Dedifferentiated amniotic fluid mesenchymal stem cell (primary cell): ENCODE measurements around the gene FASTKD3.

Experiments used
- DNase-seq: peaks from one replicate; pipeline ENCODE4 v3.0.0-alpha.2; 2016; ENCODE audit errors: extremely low spot score

The FASTKD3 gene

DNA sequence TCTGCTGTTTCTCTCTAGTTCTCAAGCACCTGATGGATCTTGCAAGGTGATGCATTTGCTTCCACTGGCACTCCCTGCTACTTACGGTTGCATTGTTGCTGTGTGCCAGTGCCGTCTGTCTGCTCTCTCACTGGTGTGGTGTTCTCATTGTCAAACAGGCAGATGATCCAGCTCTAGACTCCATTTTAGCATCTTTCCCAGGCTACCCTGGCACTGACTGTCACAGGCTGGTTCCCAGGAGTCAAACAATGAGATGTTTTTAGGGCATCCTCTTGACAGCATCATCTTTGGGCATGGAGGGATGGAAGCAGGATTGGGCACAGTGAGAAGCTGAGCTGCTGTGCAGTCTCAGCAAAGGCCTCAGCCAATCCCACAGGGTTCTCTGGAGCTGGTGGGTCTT is 13.0 kb upstream of the FASTKD3 start:
- DNase-seq, result no peak

DNA sequence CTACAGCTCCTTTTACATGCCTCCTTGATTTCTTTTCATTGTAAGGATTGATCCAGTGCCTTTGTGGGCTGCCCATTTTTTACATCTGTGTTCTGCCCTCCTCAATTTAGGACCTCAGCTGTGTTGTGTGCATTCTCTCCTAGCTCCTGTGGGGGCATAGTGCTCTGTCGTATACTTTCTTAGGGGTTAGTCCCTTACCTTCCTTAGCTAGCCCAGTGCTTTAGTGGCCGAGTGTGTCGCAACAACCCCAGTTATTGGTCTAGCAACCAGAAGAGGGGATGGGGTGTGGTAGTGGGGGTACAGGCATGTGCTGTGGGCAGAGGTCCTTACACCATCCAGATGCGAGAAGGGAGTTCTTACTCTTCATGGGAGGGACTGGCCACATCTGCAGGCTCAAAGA is 12.3 kb upstream of the FASTKD3 start:
- DNase-seq, result no peak

DNA sequence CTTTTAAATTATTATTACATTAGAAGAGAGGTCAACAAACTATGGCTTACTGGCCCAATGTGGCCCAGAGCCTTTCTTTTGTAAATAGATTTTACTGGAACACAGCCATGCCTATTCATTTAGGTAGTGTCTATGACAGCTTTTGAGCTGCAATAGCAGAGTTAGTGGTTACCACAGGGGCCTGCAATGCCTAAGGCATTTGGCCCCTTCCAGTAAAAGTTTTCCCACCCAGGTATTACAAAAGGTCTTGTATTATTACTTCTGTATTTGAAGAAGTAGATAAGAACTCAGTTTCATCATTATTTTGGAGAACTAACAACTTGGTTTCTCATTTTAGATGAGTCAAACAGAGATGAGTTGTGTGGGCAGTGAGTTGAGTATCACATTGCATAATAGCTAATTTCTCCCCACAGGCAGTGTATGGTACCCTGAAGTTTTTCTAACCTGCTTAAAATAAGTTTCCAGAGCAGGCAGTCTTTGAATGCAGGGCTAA is 9.6 kb upstream of the FASTKD3 start:
- no peak for DNase-seq

DNA sequence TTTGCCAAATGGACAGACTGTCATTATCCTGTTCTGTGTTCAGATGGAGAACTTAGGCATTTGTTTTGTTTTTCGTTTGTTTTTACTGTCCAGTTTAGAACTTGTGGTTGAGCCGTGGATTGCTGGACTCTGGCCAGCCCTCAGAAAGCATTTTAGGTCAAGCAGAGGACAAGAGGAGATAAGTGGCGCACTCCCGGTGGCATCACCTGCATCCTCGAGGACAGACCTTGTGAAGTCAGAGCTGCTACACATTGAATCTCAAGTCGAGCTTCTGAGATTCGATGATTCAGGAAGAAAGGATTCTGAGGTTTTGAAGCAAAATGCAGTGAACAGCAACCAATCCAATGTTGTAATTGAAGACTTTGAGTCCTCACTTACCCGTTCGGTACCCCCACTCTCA is 9.0 kb upstream of the FASTKD3 start:
- DNase-seq, result no peak

DNA sequence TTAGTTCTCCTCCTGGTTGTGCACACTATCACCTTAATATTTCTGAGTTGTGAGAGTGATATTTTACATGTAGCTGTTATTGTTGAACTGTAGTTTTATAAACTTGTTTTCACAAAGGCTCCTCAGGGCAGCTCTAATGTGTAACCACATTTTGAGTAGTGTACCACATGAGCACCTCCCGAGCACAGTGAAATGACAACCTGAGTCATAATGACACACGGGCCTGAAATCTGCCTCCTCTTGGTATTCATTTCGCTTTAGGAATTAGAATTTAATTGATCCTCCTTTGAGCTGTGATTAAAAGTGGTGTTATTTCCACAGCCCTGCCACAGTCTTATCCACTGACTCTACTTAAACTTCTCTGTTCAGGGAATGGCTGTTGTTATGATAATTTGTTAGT is 8.0 kb upstream of the FASTKD3 start:
- no peak for DNase-seq

DNA sequence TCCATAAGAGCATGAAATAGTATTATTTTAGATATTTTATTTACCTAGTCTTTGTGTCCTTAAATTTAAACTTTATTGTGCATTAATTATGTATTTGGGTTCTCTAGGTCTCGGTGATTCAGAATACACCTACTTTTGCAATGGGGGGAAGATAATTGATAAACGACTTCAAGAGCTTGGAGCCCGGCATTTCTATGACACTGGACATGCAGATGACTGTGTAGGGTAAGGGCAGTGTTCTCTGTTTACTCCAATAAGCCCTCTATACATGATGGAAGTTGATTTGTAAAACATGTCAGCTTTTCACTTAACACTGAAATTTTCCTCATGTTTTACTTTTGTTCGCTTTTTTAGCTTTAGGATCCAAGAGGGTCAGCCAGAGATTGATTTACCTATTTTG is 6.3 kb upstream of the FASTKD3 start:
- no peak for DNase-seq

DNA sequence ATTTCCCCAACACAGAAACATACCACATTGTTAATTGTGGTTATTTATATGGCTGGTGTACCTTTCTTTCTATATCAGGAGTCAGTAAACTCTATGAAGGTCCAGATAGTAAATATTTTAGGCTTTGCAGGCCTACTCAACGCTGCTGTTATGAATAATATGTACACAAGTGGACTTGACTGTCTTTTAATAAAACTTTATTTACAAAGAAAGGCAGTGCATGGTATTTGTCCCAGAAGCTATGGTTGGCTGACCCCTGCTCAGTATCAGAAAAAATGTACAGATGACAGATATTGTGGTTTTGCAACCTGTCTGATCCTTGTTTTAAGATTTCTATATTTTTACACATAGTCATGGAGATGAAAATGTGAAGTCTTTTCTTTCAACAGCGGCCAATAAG is 5.8 kb upstream of the FASTKD3 start:
- DNase-seq, result no peak

DNA sequence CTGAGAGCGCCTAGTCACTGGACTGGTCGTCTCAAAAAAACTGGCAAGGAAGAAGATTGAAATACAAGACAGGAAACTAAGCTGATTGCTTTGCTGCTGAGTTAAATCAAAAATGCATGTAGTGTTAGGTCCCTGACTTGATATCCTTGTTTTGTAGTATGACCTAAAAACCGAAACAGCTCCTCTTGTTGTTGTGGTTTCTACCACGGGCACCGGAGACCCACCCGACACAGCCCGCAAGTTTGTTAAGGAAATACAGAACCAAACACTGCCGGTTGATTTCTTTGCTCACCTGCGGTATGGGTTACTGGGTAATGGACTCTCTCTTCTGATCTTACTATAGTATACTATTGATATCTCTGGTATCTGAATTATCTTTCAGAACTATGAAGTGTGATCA is 4.4 kb upstream of the FASTKD3 start:
- no peak for DNase-seq

DNA sequence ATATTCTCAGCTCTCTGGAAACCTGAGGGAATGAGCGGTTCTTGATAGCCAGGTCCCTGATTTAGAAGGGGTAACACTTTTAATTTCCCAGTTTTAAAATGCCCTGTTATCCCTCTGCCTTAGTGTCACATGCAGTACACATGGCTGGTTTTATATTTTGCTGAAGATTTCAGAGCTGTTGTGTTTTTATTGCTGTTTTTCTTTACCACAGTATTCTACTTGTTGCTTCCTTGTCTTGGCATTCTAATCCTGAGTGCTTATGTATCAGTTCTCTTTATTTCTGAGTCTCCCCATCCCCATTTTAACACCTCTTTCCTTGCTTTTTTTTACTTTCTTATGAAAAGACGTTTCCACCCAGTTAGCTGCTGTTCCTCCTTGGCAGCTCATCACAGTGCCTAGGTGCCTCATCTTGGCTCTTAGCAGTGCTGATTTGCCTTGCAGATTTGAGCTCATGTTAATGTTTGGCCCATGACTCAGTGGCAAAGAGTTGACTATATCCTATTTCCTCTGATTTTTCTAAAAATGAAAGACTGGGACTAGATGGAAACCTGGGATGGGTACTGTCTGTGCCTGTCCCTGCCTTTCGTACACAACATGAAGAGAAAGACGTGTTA is 3.8 kb upstream of the FASTKD3 start:
- no peak for DNase-seq

DNA sequence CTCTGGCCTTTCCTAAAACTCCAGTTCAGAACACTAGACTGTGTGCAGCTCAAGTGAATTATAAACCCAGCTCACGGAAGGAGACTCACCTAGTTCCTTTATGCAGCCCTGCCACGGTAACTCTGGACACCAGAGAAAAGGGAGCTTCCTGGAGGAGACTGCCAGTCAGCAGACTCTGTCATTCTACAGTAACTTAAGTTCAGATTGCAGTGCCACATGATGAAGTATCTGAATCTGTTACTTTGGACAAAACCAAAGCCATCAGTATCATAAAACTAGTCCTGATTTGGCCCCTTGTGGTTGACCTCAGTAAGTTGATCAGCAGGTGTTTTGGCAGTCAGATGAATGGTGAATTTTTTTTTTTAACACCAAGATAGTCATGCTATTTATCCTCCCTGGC is 2.8 kb upstream of the FASTKD3 start:
- DNase-seq, result no peak

DNA sequence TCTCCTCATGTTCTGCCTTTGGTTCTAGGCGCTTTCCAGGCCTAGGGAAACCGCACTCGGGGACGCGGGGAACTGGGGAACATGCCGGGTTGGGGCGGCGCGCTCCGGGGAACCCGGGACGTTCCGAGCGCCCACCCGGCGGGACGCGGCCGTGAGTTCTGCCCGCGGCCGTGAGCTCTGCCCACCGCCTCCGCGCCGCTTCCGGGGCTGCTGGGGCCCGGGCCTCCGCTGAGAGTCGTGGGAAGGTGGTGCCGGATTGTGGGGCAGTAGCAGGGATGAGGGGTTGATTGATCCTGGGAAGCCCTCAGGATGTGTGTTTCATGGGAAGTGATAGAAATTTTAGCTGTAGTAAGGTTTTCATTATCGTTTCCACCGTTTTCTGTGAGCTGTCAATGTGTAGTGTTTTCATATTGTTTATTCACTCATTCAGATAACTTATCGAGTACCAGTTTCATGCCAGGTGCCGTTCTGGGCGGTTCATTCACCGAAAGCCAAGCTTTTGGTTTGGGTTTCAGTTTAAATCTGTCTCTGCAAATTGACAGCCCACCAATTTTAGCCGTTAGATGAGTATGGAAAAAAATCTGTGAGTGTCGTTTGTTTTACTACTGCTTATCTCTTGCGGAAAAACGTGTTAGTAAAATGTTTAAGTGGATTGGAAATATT is 774 bp upstream of the FASTKD3 start:
- no peak for DNase-seq

DNA sequence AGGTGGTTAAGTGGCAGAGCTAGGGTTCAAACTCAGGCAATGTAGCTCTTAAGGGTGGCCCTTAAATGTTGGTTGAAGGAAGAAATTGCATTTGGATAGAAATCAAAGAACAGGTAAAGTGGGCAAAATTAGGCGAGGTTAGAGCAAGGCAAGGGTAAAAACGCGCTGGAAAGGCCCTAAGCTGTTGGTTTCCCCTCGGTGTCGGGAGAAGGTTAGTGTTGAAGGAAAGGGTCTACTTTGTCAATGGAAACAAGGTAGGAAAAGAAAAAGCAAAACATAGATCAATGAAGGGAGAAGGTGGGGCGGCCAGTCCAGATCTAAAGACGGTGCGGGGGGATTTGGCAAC is 431 bp downstream of the FASTKD3 start:
- no peak for DNase-seq

DNA sequence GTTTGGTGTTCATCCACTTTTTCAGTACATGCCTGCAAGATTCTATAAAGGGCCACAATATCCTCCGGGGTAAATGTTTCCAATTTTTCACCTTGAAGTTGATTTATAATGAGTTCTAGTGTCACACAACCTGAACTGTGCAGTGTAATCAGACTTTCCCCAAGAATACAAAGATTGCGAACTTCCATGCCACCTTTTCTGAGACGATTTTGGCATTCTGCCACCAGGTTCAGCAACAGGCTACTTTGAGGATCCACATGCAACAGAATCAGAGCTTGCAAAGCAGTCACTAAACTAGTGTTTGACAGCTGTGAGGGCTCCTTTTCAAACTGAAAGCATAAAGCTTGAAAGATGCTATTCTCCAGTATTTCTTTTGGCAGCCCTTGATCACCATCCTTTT is 1.6 kb downstream of the FASTKD3 start:
- no peak for DNase-seq

DNA sequence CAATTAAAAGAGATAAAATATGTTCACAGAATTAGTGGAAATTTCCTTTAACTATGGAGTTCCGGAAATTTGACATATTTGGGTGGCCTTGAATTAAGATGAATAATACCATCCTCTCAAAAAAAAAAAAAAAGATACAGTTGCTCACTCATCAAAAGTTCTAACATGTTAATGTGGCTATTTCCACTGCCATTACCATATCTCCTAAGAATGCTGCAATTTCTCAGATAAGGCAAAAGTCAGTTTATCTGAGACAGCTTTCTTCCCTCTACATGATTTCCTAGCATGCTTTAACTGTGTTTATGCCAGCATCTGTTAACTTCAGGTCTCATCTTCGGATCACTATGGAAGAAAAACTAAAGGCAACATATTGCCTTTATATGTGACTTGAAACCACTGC is 2.6 kb downstream of the FASTKD3 start:
- DNase-seq, result no peak

DNA sequence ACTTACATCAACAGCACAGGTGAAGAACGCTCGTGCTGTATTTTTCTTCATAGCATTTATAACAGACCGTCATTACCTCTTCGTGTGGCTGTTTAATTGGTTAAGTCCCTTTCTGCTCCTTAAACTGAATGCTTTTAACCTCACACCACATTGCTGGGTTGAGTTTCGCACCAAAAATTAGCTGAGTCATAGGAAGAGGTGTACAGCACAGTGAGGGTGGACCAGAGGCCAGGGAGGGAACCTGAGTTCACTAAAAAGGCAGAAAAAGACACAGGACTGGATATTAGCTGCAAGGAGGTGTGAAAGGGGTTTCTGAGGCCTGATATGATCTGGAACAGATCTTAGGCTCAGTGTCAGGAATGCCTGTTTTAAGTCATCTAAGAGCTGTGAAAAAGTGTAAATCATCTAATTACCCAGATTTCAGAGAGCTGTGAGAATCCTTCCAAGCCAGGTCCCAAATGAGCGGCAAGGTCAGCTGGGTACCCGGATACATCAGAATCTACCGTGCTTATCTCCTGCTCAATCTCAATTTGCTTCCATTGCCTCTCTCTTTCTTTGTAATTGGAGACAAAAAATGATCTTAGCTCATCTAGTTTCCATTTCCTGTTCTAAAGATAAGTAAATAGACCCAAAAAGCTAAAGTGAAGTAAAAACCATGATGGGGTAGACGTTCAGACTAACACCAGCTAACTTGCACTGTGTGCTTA is 10.8 kb downstream of the FASTKD3 start:
- DNase-seq, result no peak

DNA sequence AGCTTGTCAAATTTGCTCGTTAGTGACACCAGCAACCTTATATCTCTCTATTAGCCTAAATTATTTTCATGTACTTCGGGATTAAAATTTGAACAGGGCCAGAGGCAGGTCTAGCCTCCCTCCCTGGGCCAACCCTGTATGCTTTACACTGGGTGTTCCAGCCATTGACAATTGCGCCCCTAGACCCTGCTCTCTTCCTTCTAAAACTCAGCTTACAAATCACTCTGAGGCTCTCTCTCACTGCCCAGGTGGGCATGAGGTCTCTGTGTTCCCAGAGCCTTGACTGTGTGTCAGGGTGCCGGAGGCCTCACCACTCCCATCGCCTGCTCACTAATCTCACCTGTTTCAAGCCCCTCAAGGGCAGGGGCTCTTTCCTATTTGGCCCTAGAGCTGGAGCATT is 11.5 kb downstream of the FASTKD3 start:
- DNase-seq, result no peak

DNA sequence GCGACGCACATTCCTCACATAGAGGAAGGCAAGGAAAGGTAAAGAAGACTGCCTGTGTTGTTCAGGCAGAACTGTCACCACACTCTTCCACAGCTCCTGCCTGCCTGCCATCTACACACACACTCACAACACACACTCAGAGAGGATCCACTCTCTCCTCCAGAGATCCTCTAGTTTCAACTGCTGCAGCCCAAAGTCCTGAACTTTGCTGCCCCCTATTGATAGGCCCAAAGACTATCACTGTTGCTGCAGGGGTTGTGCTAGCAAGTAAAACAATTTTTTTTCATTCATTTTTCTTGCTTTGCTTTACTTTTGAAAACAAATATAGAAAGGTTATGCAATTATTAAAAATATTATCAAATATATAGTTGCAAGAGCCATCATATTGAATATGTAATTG is 12.0 kb downstream of the FASTKD3 start:
- DNase-seq, result peak; percentile 31

DNA sequence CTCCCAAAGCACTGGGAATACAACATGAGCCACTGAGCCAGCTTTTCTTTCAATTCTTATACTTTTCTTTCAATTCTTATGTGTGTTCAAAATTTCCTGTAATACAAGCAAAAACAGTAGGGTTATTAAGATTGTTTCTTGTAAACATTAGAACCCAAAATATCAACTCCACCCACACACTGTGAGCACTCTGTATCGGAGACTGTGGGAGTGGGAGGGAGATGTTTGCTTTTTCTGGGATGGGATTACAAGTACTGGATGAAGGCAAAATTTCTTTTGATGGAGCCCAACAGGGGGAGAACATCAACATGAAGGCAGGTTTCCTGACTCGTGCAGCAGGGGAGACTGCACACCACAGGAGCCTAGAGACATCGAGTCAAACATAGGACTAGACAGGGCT is 13.2 kb downstream of the FASTKD3 start:
- DNase-seq, result no peak

DNA sequence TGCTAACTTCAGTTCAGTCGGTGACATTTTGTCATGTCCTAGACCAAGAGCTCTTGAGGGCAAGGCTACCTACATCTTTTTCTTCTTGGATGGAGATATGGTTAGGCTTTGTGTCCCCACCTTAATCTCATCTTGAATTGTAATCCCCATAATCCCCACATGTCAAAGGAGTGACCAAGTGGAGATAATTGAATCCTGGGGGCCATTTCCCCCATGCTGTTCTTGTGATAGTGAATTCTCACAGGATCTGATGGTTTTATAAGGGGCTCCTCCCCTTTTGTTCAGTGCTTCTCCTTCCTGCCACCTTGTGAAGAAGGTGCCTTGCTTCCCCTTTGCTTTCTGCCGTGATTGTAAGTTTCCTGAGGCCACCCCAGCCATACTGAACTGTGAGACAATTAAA is 15.8 kb downstream of the FASTKD3 start:
- DNase-seq, result no peak

DNA sequence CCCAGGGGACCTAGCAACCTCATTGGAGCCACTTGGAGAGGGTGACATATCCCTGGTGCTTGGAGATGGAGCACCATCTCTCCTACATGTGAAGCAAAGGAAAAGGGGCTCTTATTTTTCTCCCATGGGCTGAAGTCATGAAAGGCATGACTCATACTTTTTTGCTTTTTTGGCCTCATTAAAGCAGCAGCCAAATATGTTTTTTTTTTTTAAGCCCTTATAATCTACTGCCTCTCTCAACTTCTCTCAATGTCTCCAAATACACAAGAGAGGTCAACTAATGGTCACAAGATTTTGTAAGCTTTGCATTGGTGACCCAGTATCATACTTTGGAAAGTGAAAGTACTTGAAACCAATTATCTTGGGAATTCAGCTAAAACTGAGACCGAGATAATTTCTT is 16.3 kb downstream of the FASTKD3 start:
- DNase-seq, result no peak

DNA sequence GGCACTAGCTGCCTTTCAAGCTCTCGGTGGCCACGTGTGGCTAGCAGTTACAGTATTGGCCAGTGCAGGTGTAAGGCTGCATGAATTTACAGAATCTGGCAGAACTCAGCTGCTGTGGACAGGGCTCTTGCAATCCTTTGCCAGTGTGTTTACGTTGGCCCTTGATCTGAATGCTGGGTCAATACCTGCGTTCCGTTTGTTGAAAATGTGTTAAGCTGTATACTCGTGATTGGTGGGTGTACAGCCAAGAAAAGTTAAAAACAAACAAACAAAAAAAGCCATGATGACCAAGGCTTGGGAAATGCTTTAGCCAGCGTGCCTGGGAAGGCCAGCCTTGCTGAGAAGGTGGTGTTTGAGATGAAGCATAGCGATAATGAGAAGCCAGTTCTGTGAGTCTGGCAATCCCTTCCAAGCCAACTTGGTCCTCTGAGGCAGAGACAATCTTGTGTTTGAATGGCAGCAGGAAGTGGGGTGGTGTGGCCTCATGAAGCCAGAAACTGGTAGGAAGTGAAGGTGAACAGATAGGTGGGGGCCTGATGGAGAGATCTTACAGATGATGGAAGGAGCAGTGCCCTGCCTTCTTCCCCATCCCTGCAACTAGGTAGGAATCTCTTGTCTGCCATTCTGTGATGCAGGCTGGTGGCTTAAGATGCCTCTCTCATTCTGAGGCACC is 17.1 kb downstream of the FASTKD3 start:
- DNase-seq, result no peak

DNA sequence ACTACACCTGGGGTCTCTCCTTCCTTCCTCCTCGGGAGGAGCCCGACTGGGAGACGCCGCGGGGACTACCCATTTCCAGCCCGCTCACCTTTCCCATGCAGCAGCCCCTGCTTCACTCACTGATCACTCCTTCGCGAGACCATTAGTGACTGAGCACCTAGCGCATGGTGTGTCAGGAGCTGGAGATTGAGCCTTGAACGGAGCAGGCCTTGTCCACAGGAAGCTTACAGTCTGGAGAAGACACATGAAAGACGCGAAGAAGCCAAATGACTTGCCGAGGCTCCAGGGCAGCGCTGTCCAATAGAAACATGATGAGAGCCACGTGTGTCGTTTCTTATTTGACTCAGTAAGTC is 17.6 kb downstream of the FASTKD3 start:
- no peak for DNase-seq
